BE2C (cell line): ENCODE results near the gene TMEM126A.
A peak's percentile ranks its signal among the peaks of the same experiment; 100 is the strongest.
"Not testable (repeated sequence)": the region's sequence is repeated elsewhere in the genome, so short reads cannot be mapped to it uniquely, and the experiment has no call there.

Experiments used
- DNase-seq: peaks from one replicate; pipeline ENCODE4 v3.0.0-alpha.2; 2020
- H3K27me3 ChIP-seq: fragments of 250-450 bp; sonication (Bioruptor Pico); 2 replicates; pipeline ENCODE4 v1.5.1; 2020; ENCODE audit warnings: mild to moderate bottlenecking
- H3K36me3 ChIP-seq: fragments of 250-450 bp; sonication (Bioruptor Pico); 2 replicates; pipeline ENCODE4 v1.5.1; 2020; ENCODE audit warnings: mild to moderate bottlenecking
- H3K4me1 ChIP-seq: fragments of 250-450 bp; sonication (Bioruptor Pico); 2 replicates; pipeline ENCODE4 v1.5.1; 2020
- H3K4me3 ChIP-seq: 2 replicates; pipeline ENCODE4 v1.5.1; 2011; ENCODE audit warnings: low read depth, low read length
- H3K9me3 ChIP-seq: fragments of 250-450 bp; sonication (Bioruptor Pico); 2 replicates; pipeline ENCODE4 v1.5.1; 2020
- TF ChIP-seq, protein P1 (sequence below): IDR thresholded peaks from 2 replicates; pipeline ENCODE4 v1.5.1; 2012; ENCODE audit warnings: mild to moderate bottlenecking, low read depth, low read length

TMEM126A gene

DNA sequence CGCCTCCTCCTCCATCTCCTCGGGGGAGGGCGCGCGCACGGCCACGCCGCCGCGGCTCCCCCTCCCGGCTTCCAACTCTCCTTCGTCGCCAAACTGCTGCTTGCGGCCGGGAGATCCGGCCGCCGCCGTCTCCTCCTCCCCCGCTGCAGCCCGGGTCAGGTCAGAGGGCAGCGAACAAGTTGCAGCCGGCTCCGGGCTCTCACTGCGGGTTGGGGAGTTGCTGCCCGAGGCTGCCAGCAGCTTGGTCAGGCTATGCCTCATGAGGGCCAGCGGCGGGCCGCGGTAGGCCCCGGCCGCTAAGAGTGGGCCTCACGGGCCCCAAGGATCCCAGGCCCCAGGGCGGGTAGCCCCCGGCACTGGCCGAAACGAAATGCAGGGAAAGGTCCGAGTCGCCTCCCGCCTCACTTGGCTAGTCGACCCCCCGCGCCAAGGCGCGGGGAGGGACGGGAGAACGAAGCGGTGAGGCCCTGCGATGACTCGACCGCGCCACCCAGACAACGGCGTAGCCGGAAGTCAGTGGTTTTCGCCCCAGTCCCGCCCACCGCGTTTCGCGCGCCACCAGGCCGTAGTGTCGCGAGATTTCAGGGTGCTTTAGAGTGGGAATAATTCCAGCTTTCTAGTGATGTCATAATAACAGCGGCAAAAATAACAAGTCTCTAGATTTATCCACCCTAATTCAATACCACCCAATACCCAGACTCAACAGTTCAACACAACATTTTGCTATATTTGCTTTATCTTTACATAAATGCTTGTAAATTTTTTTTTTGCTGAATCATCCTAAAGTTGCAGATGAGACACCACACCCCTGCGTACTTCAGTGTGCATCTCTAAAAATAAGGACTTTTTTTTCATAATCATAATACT is 17.1 kb downstream of the TMEM126A start, which contains the start of gene CREBZF:
Gene CREBZF, minus strand, starts transcription at position 515 of the 867 bp plus-strand sequence. Its CDS starts 254 bp downstream, at position 261.
- H3K36me3 ChIP-seq = peaks cover 15% of the 10 kb centered on the region

DNA sequence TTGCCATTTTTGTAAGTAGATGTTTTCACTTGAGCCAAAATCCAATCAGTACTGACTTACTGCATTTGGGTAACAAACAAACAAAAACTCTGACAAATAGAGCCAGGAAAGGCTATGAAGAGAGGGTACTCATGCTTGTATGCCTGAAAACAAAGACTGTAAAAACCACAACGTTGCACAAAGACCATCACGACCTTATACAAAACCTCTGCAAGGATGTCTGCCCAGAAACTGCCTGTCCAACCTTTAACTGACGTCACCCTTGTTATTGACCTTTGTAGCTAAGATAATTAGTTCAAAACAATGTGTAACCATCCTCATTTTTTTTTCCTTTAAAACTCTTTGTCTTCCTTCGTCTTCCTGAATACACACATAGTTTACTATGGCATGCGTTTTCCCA is 18.0 kb downstream of the TMEM126A start:
- DNase-seq = no peak
- Histone ChIP-seq H3K27me3 (no peaks in the 10 kb centered on the region), H3K36me3 (peaks cover 6% of the 10 kb centered on the region), H3K4me3 (no peak overlapping the region), H3K9me3 (no peaks in the 10 kb centered on the region), H3K4me1 (no peaks in the 10 kb centered on the region)
- TF ChIP-seq, protein P1, sequence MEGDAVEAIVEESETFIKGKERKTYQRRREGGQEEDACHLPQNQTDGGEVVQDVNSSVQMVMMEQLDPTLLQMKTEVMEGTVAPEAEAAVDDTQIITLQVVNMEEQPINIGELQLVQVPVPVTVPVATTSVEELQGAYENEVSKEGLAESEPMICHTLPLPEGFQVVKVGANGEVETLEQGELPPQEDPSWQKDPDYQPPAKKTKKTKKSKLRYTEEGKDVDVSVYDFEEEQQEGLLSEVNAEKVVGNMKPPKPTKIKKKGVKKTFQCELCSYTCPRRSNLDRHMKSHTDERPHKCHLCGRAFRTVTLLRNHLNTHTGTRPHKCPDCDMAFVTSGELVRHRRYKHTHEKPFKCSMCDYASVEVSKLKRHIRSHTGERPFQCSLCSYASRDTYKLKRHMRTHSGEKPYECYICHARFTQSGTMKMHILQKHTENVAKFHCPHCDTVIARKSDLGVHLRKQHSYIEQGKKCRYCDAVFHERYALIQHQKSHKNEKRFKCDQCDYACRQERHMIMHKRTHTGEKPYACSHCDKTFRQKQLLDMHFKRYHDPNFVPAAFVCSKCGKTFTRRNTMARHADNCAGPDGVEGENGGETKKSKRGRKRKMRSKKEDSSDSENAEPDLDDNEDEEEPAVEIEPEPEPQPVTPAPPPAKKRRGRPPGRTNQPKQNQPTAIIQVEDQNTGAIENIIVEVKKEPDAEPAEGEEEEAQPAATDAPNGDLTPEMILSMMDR = no peak

More for the DNA sequence above, 17.1 kb downstream of the TMEM126A start, which contains the start of gene CREBZF:
- H3K4me3 ChIP-seq = peak within 1 kb of the TSS; percentile 92
- H3K27me3 ChIP-seq = no peaks in the 10 kb centered on the region
- no peaks in the 10 kb centered on the region for H3K4me1 ChIP-seq
- peak; percentile 95 for DNase-seq
- TF ChIP-seq, protein P1 = no peak
- H3K9me3 ChIP-seq = no peaks in the 10 kb centered on the region

DNA sequence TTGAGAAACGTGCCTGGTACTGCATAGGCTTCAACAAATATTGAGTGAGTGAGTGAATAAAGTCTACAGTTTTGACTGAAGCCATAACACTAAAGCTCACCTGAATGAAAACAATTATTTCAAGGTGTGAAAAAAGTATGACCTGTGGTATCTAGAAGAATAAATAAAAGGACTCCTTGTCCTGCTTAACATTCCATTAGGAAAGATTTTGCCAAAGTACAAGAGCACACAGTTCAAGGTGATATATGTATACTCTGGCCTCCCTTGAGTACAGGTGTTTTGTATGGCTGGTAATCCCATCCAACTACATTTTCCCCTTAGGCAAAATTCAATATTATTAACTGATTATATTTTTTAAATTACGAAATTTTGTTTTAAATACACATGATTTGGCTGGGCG is 18.9 kb downstream of the TMEM126A start:
- DNase-seq = no peak
- Histone ChIP-seq H3K27me3 (no peaks in the 10 kb centered on the region), H3K4me1 (no peaks in the 10 kb centered on the region), H3K9me3 (no peaks in the 10 kb centered on the region), H3K4me3 (no peak overlapping the region), H3K36me3 (no peaks in the 10 kb centered on the region; the same call in 1 of the 2 replicates)
- TF ChIP-seq, protein P1 = no peak

DNA sequence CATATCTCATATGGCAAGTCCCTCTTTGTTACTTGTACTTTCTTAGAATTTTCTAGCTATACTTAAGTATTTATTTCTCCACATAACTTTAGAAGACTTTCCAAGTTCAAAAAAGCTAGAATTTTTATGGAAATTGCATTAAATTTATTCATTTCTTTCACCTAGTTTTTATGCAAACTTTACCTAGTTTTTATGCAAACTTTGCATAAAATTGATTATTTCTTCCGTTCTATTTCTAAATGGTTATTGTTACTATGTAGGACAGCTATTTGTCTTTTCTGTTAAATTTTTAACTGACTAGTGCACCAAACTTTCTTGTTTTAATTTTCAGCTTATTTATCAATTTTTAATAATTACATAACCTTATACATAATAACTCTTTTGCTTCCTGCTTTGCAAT is 20.4 kb downstream of the TMEM126A start:
- no peak overlapping the region for H3K4me3 ChIP-seq
- no peak for DNase-seq
- H3K36me3 ChIP-seq = no peaks in the 10 kb centered on the region
- TF ChIP-seq, protein P1 = no peak
- H3K4me1 ChIP-seq = no peaks in the 10 kb centered on the region
- H3K27me3 ChIP-seq = no peaks in the 10 kb centered on the region
- H3K9me3 ChIP-seq = no peaks in the 10 kb centered on the region

DNA sequence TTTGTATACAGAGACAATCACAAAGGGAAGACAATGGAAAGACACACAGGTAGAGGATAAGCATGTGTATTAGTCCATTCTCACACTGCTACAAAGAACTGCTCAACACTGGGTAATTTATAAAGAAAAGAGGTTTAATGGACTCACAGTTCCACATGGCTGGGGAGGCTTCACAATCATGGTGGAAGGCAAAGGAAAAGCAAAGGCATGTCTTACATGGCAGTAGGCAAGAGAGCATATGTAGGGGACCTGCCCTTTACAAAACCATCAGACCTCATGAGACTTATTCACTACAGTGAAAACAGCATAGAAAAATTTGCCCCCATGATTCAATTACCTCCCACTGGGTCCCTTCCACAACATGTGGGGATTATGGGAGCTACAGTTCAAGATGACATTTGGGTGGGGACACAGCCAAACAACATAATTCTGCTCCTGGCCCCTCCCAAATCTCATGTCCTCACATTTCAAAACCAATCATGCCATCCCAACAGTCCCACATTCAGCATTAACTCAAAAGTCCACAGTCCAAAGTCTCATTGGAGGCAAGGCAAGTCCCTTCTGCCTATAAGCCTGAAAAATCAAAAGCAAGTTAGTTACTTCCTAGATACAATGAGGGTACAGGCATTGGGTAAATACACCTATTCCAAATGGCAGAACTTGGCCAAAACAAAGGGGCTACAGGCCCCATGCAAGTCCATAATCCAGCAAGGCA is 23.3 kb downstream of the TMEM126A start:
- DNase-seq, H3K4me3 ChIP-seq, H3K4me1 ChIP-seq, H3K36me3 ChIP-seq, H3K9me3 ChIP-seq: not testable (repeated sequence)
- peaks cover 15% of the 10 kb centered on the region for H3K27me3 ChIP-seq

DNA sequence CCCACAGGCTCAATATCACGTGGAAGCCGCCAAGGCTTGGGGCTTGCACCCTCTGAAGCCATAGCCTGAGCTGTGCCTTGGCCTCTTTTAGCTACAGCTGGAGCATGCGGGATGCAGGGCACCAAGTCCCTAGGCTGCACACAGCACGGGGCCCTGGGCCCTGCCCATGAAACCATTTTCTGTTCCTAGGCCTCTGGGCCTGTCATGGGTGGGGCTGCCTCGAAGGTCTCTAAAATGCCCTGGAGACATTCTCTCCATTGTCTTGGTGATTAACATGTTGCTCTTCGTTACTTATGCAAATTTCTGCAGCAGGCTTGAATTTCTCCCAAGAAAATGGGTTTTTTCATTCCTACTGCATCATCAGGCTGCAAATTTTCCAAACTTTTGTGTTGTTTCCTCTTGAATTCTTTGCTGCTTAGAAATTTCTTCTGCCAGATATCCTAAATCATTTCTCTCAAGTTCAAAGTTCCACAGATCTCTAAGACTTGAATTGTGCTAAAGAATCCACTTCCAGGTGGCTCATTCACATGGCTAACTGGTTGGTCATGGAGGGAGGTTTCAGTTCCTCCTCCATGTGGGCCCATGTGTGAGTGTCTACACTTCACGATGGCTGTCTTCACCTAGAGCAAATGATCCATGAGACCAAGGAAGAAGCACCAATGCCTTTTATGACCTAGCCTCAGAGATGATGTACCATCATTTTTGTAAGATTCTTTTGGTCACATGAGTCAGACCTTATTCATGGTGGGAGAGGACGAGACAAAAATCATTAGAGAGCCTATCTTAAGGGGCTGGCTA is 24.5 kb downstream of the TMEM126A start:
- H3K9me3 ChIP-seq = no peaks in the 10 kb centered on the region
- TF ChIP-seq, protein P1 = no peak
- peaks cover 15% of the 10 kb centered on the region for H3K27me3 ChIP-seq
- DNase-seq = no peak
- H3K4me1 ChIP-seq = no peaks in the 10 kb centered on the region
- no peak overlapping the region for H3K4me3 ChIP-seq
- H3K36me3 ChIP-seq = no peaks in the 10 kb centered on the region
